Kidney epithelial cell (primary cell): ENCODE data around the gene NCS1. TPM values are rescaled to one million over a fixed set of nuclear protein-coding genes. Genes with fewer than 3 reads are reported as not detected.

Experiments
- DNase-seq: peaks from one replicate; pipeline ENCODE4 v3.0.0-alpha.2; 2010; ENCODE audit warnings: low read depth
- H3K27me3 ChIP-seq: 2 replicates; pipeline ENCODE4 v1.6.0; 2011; ENCODE audit warnings: low read length; ENCODE audit not compliant: control insufficient read depth, insufficient read depth
- H3K36me3 ChIP-seq: 2 replicates; pipeline ENCODE4 v1.5.1; 2011; ENCODE audit warnings: low read length; ENCODE audit not compliant: control insufficient read depth, insufficient read depth
- H3K4me3 ChIP-seq: 2 replicates; pipeline ENCODE4 v1.5.1; 2011; ENCODE audit warnings: low read depth, mild to moderate bottlenecking, control low read depth, low read length
- CTCF ChIP-seq: IDR thresholded peaks from 2 replicates; pipeline ENCODE4 v1.5.1; 2011; ENCODE audit warnings: mild to moderate bottlenecking, moderate library complexity, low read length, control low read depth, inconsistent platforms; ENCODE audit not compliant: insufficient read depth, poor library complexity, severe bottlenecking
- total RNA-seq: library from RNA; depleted of rRNA; stranded (reverse); fragments of >200 nt; gene quantifications from 2 replicates; pipeline ENCODE4 v1.2.3, GENCODE V29; 2015

Gene NCS1
- total RNA-seq, 1 donor from 2014 or later, result 69.2 TPM

DNA sequence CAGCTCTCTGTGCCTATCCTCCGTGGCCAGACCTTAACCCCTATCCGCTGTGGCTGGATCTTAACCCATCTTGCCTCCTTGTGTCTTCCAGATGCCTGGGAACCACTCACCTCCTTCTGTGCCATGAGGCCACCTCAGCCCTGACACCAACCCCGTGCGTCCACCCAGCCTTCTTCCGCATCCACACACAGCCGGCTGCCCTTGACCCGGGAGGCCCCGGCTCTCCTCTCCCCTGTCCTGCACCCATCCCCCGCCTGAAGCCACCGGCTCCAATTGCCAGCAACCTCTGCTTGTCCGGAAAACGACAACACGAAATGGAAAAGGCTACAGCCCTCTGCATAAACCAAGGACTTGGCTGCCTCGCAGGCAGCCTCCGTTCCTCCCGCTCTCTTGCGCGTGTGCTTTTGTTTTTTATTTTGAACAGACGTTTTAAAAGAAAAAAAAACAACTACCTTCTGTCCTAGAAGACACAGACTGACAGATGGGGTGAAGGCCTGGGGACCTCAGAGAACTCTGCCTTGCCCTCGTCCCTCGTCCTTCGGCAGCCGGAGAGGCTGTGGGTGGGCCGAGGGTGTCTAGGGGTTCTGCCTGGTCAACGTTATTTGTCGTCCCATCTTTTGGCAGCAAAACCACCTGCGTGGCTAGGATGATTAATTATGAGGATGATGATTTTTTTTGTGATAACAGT is 60.8 kb downstream of the NCS1 start:
- DNase-seq, result no peak
- no peak for TF ChIP-seq CTCF
- no peaks in the 10 kb centered on the region for H3K27me3 ChIP-seq
- no peak overlapping the region for H3K4me3 ChIP-seq
- no peaks in the 10 kb centered on the region for H3K36me3 ChIP-seq

DNA sequence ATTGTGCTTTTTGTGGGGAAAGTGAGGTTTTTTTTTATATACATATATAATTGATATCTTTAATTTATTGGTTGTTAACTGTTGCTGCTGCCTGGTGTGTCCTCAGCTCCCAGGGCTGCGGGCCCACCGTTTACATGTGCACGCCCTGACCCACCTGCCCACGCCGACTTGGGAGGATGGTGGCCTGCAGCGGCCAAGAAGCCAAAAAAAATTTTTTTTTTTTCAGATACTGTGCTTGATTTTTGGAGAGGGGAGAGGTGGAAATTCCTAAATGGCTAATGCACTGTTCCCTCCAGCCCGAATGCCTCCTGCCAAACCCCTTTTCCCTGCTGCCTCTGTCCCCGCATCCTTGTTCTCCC is 61.4 kb downstream of the NCS1 start:
- DNase-seq, result no peak
- TF ChIP-seq CTCF, result no peak
- no peaks in the 10 kb centered on the region for H3K27me3 ChIP-seq
- H3K4me3 ChIP-seq, result no peak overlapping the region
- H3K36me3 ChIP-seq, result no peaks in the 10 kb centered on the region

DNA sequence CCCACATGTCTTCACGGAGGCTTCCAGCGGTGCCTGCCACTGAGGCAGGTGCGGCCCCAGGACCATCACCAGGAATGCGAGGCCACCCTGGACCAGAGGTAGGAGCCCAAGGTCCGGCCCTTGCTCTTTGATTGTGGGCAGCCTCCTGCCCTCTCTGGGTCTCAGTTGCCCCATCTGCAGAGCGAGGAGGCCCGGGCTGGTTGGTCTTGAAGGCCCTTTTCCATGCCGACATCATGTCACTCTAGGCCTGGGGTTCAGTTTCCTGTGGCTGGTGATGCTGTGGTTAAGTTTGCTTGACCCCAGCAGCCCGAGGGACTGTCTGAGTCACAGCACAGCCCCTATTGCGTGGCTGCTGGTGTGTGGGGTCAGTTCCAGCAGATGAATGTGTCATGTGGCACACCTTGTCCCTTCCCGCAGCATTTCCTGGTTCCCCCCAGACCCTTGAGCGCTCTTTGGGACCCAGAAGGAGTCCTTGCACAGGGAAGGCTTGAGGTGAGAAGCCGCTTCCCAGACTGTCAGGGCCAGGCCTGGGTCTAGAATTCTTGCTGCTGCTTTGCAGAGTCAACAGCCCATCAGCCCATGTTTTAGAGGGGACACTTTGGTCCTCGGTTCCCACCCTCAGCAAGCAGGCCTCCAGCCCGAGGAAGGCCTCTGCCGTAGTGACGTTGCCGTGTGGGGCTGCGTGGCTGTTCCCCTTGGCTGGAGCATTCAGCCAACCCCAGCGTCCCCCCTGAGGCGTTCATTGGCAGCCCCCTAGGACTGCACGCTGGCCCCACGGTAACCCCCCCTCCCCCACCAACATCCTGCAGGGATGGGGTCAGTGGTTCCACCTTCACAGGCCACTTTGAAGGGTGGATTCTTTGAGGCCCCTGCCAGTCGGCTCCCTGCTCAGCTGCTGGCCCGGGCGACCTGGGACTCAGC is 62.4 kb downstream of the NCS1 start:
- H3K27me3 ChIP-seq, result no peaks in the 10 kb centered on the region
- TF ChIP-seq CTCF, result no peak
- no peaks in the 10 kb centered on the region for H3K36me3 ChIP-seq
- no peak overlapping the region for H3K4me3 ChIP-seq
- no peak for DNase-seq

- Histone ChIP-seq H3K4me3 (no peak overlapping the region), H3K36me3 (no peaks in the 10 kb centered on the region), H3K27me3 (no peaks in the 10 kb centered on the region)
- DNase-seq, result no peak
- TF ChIP-seq CTCF, result peak; percentile 96
Observed at GRCh38 chr9:130235558-130236435, 63.6 kb downstream of the NCS1 start.

GRCh38 chr9:130236436-130236985 is 64.3 kb downstream of the NCS1 start:
- TF ChIP-seq CTCF, result no peak
- no peak for DNase-seq
- Histone ChIP-seq H3K4me3 (no peak overlapping the region), H3K27me3 (no peaks in the 10 kb centered on the region), H3K36me3 (no peaks in the 10 kb centered on the region)
